Panc1 (cell line): ENCODE data around the gene HILPDA. TPM values are rescaled to one million over a fixed set of nuclear protein-coding genes. Genes with fewer than 3 reads are reported as not detected.

ENCODE experiments used
- ATAC-seq: fragments of 200-7000 bp; cut with Tn5 transposase; 2 replicates; pipeline ENCODE4 v1.9.1; 2020; ENCODE audit warnings: mild to moderate bottlenecking, moderate library complexity
- BruUV-seq: library from RNA; stranded (reverse); fragments of 400-500 nt; replicated peaks from 2 replicates; lab custom pipeline; 2021; lab: Mats Ljungman, UMichigan
- CTCF ChIA-PET: fragments of 300-600 bp; sonication (Branson Sonifier 250); formaldehyde crosslinking; loops from one replicate; lab custom pipeline; 2022; ENCODE audit warnings: antibody characterized with exemption; lab: Charles Lee
- POLR2A ChIA-PET: fragments of 300-600 bp; sonication (Branson Sonifier 250); formaldehyde crosslinking; loops from one replicate; lab custom pipeline; 2022; ENCODE audit warnings: antibody characterized with exemption; lab: Charles Lee
- DNase-seq: peaks from one replicate; pipeline ENCODE4 v3.0.0-alpha.2; 2010; ENCODE audit warnings: low read depth, low spot score
- H3K27ac ChIP-seq: 2 replicates; pipeline ENCODE4 v1.5.1; 2011; ENCODE audit warnings: mild to moderate bottlenecking, low read length, inconsistent platforms
- H3K27me3 ChIP-seq: fragments of 200-500 bp; sonication (Bioruptor generic); 2 replicates; pipeline ENCODE4 v1.6.0; 2014; ENCODE audit warnings: low read length, inconsistent platforms; ENCODE audit not compliant: control insufficient read depth, insufficient read depth
- H3K36me3 ChIP-seq: fragments of 200-500 bp; sonication (Bioruptor generic); 2 replicates; pipeline ENCODE4 v1.5.1; 2014; ENCODE audit warnings: inconsistent platforms, mild to moderate bottlenecking, low read length, moderate library complexity; ENCODE audit not compliant: control insufficient read depth, insufficient read depth
- H3K4me1 ChIP-seq: 2 replicates; pipeline ENCODE4 v1.5.1; 2011; ENCODE audit warnings: inconsistent platforms, mild to moderate bottlenecking, low read length, moderate library complexity; ENCODE audit not compliant: control insufficient read depth, insufficient read depth
- H3K4me3 ChIP-seq, 2 experiments: 2 replicates each; pipeline ENCODE4 v1.5.1; 2011 to 2012; ENCODE audit warnings: low read depth in 2 of 2, low read length in 2 of 2, mild to moderate bottlenecking in 2 of 2, inconsistent platforms in 1 of 2, moderate library complexity in 1 of 2
- H3K9me3 ChIP-seq: fragments of 200-500 bp; sonication (Bioruptor generic); 2 replicates; pipeline ENCODE4 v1.5.1; 2014; ENCODE audit warnings: low read depth, mild to moderate bottlenecking, inconsistent platforms, low read length, moderate library complexity; ENCODE audit not compliant: control insufficient read depth, insufficient read depth
- POLR2AphosphoS5 ChIP-seq: IDR thresholded peaks from 2 replicates; pipeline ENCODE4 v1.6.1; 2012; ENCODE audit warnings: mild to moderate bottlenecking, low read depth, low read length, moderate library complexity
- SIN3A ChIP-seq: IDR thresholded peaks from 2 replicates; pipeline ENCODE4 v1.6.1; 2012; ENCODE audit warnings: low read depth, mild to moderate bottlenecking, low read length, moderate library complexity, borderline replicate concordance; ENCODE audit not compliant: insufficient read depth
- TCF7L2 ChIP-seq: IDR thresholded peaks from 2 replicates; pipeline ENCODE4 v1.6.1; 2011; ENCODE audit warnings: mild to moderate bottlenecking, low read depth, low read length, inconsistent platforms
- in situ Hi-C: cut with HindIII; loops from 2 replicates; pipeline ENCODE4 v1.10.0; 2016; ENCODE audit warnings: low sequenced_read_pairs, low pct_unique_long_range_greater_than_20kb
- intact Hi-C: fragments of 100-400 bp; cut with micrococcal nuclease; formaldehyde crosslinking; loops from one replicate; pipeline ENCODE4 v1.10.0; 2022; ENCODE audit not compliant: unreplicated experiment
- total RNA-seq: library from RNA; stranded (reverse); gene quantifications from one replicate; pipeline ENCODE4 v1.2.1, GENCODE V29; 2021; ENCODE audit not compliant: unreplicated experiment
- TF ChIP-seq, protein P1 (sequence below): fragments of 450-650 bp; IDR thresholded peaks from 2 replicates; pipeline ENCODE4 v1.5.1; 2017; ENCODE audit warnings: mild to moderate bottlenecking
- TF ChIP-seq, protein P2 (sequence below), 2 experiments: IDR thresholded peaks; 2 replicates each; pipeline ENCODE4 v1.6.1; 2011 to 2012; ENCODE audit warnings: low read depth in 2 of 2, control low read depth in 1 of 2, low read length in 1 of 2, mild to moderate bottlenecking in 1 of 2, moderate library complexity in 1 of 2; ENCODE audit not compliant: insufficient read depth in 1 of 2

Gene HILPDA
- total RNA-seq, 1 experiment from 2014 or later, result 70.8 TPM

DNA sequence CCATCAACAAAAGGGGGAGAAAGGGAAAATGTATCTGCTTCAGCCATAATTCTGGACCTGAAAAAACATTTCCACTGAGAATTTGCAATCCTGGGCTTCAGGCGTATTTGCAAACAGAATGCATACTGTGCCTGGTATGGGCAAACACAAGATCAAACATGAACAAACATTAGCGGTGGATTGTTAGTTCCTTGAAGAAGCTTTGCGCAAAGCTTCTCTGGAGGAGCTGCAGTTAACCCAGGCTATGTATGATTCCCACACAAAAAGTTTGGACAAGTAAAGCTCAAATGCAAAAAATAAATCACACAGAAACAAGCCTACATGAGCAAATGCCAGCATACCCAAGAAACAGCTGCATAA lies 20.4 kb upstream of the HILPDA start:
- intact Hi-C loops (loop anchor here (2.0 kb wide), 1 partner anchor 23 kb away; no protein-coding TSS in a partner anchor), in situ Hi-C loops (no loop called here)
- CTCF ChIA-PET, result interaction anchor here (0.6 to 1.5 kb wide), 7 partner anchors 9 to 36 kb away, joined by 3 to 9 read pairs (median 4); no protein-coding TSS in a partner anchor
- ATAC-seq, result peak; percentile 88
- H3K27ac ChIP-seq, result peak overlapping the region; percentile 97
- POLR2A ChIA-PET, result interaction anchor here (0.5 to 1.5 kb wide), 4 partner anchors 8 to 24 kb away, joined by 3 to 5 read pairs (median 3); no protein-coding TSS in a partner anchor
- no peaks in the 10 kb centered on the region for H3K36me3 ChIP-seq
- H3K27me3 ChIP-seq, result no peaks in the 10 kb centered on the region
- H3K4me1 ChIP-seq, result peaks cover 54% of the 10 kb centered on the region
- H3K4me3 ChIP-seq, result peak overlapping the region in 1 of 2 experiments; percentile 14; a peak in 2 of 4 replicates
- no TSS peak for BruUV-seq
- TF ChIP-seq TCF7L2 (peak; percentile 99), POLR2AphosphoS5 (peak; percentile 93), SIN3A (0 out of 2 replicates have a peak, but pooled peaks have one; percentile 71)
- TF ChIP-seq, protein P1, sequence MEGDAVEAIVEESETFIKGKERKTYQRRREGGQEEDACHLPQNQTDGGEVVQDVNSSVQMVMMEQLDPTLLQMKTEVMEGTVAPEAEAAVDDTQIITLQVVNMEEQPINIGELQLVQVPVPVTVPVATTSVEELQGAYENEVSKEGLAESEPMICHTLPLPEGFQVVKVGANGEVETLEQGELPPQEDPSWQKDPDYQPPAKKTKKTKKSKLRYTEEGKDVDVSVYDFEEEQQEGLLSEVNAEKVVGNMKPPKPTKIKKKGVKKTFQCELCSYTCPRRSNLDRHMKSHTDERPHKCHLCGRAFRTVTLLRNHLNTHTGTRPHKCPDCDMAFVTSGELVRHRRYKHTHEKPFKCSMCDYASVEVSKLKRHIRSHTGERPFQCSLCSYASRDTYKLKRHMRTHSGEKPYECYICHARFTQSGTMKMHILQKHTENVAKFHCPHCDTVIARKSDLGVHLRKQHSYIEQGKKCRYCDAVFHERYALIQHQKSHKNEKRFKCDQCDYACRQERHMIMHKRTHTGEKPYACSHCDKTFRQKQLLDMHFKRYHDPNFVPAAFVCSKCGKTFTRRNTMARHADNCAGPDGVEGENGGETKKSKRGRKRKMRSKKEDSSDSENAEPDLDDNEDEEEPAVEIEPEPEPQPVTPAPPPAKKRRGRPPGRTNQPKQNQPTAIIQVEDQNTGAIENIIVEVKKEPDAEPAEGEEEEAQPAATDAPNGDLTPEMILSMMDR, result no peak
- TF ChIP-seq, protein P2, sequence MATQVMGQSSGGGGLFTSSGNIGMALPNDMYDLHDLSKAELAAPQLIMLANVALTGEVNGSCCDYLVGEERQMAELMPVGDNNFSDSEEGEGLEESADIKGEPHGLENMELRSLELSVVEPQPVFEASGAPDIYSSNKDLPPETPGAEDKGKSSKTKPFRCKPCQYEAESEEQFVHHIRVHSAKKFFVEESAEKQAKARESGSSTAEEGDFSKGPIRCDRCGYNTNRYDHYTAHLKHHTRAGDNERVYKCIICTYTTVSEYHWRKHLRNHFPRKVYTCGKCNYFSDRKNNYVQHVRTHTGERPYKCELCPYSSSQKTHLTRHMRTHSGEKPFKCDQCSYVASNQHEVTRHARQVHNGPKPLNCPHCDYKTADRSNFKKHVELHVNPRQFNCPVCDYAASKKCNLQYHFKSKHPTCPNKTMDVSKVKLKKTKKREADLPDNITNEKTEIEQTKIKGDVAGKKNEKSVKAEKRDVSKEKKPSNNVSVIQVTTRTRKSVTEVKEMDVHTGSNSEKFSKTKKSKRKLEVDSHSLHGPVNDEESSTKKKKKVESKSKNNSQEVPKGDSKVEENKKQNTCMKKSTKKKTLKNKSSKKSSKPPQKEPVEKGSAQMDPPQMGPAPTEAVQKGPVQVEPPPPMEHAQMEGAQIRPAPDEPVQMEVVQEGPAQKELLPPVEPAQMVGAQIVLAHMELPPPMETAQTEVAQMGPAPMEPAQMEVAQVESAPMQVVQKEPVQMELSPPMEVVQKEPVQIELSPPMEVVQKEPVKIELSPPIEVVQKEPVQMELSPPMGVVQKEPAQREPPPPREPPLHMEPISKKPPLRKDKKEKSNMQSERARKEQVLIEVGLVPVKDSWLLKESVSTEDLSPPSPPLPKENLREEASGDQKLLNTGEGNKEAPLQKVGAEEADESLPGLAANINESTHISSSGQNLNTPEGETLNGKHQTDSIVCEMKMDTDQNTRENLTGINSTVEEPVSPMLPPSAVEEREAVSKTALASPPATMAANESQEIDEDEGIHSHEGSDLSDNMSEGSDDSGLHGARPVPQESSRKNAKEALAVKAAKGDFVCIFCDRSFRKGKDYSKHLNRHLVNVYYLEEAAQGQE (IDR thresholded peaks at IDR 0.05; ENCODE audit: insufficient read depth in 1 of 2, low read depth in 2 of 2, low read length in 1 of 2), result no peak; a peak in 1 of 4 replicates
- no peaks in the 10 kb centered on the region for H3K9me3 ChIP-seq
- DNase-seq, result no peak

DNA sequence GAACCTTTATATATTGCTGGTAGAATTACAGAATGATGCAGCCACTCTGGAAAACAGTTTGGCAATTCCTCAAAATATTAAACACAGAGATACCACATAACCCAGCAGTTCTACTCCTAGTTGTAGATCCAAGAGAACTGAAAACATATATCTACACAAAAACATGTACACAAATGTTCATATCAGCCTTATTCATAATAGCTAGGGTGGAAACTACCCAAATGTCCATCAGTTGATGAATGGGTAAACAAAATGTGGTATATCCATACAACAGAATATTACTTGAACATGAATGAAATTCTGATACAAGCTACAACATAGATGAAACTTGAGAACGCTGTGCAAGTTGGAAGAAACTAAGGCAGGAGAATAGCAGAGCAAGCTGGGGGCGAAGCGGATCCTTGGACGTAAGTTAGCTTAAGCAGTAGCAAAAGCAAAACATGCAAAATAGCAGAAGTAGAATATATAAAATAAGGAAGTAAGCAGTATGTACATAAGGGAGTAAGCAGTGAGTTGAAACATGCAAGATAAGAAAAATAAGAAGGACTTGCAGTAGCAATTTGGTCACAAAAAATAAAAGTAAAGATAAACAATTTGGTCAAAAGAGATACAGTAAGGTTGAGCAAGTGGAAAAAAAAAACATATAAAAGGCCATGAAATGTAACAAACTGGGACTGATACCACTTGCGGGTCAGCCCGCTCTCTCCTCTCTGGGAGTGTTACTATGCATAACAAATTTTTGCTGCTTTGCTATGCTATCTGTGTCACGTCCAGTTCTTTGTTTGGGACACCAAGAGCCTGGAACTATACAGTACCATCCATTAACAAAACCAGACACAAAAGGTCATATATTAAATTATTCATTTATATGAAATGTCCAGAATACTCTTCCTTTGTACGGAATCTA lies 18.0 kb upstream of the HILPDA start:
- TF ChIP-seq, protein P2 (IDR thresholded peaks at IDR 0.05; ENCODE audit: insufficient read depth in 1 of 2, low read depth in 2 of 2, low read length in 1 of 2), result no peak
- no TSS peak for BruUV-seq
- ChIA-PET CTCF (no interaction called here), POLR2A (no interaction called here)
- in situ Hi-C loops (no loop called here), intact Hi-C loops (no loop called here)
- H3K27ac ChIP-seq, result peak overlapping the region; percentile 41; the same call in 1 of the 2 replicates
- no peak for ATAC-seq
- no peaks in the 10 kb centered on the region for H3K27me3 ChIP-seq
- no peaks in the 10 kb centered on the region for H3K9me3 ChIP-seq
- H3K36me3 ChIP-seq, result no peaks in the 10 kb centered on the region
- DNase-seq, result no peak
- H3K4me1 ChIP-seq, result peaks cover 39% of the 10 kb centered on the region
- H3K4me3 ChIP-seq, result no peak overlapping the region
